ENCODE data around the gene ERGIC3. TPM values are rescaled to one million over a fixed set of nuclear protein-coding genes. Genes with fewer than 3 reads are reported as not detected.

The ERGIC3 gene
- total RNA-seq (ENCODE audit: low replicate concordance): 358 and 938 TPM in 2 replicates

GRCh38 chr20:35541783-35542662 lies at the start of gene ERGIC3:
TSS of gene ERGIC3 (plus strand) at chr20:35542078. CDS start at chr20:35542098, 20 bp downstream.

GRCh38 chr20:35529552-35529951 lies 12.3 kb upstream of the ERGIC3 start, which contains the start of gene C20orf173:
TSS of gene C20orf173 (minus strand) at chr20:35529652. CDS start at chr20:35529373, 279 bp downstream.

Other genes with a start within 250 kb of the ERGIC3 start
- not detected in 2 replicates for gene FAM83C, start 249.7 kb upstream of the ERGIC3 start, total RNA-seq (ENCODE audit: low replicate concordance)
- gene UQCC1, start 130.1 kb upstream of the ERGIC3 start, total RNA-seq (ENCODE audit: low replicate concordance): 25.5 and 34.3 TPM in 2 replicates
- gene GDF5, start 103.8 kb upstream of the ERGIC3 start, total RNA-seq (ENCODE audit: low replicate concordance): 1.8 and 12.8 TPM in 2 replicates
- 16.4 and 38.3 TPM in 2 replicates for gene CEP250, start 86.5 kb upstream of the ERGIC3 start, total RNA-seq (ENCODE audit: low replicate concordance)
- not detected in 2 replicates for gene C20orf173, start 12.4 kb upstream of the ERGIC3 start, total RNA-seq (ENCODE audit: low replicate concordance)
- gene SPAG4, start 73.8 kb downstream of the ERGIC3 start, total RNA-seq (ENCODE audit: low replicate concordance): 3.5 and 17.3 TPM in 2 replicates
- 160 and 220 TPM in 2 replicates for gene CPNE1, start 122.8 kb downstream of the ERGIC3 start, total RNA-seq (ENCODE audit: low replicate concordance)
- gene RBM12, start 122.8 kb downstream of the ERGIC3 start, total RNA-seq (ENCODE audit: low replicate concordance): 15.6 and 30.8 TPM in 2 replicates
- gene NFS1, start 157.3 kb downstream of the ERGIC3 start, total RNA-seq (ENCODE audit: low replicate concordance): 17.8 and 21.7 TPM in 2 replicates
- 254 and 437 TPM in 2 replicates for gene ROMO1, start 157.3 kb downstream of the ERGIC3 start, total RNA-seq (ENCODE audit: low replicate concordance)
- 279 and 325 TPM in 2 replicates for gene RBM39, start 200.2 kb downstream of the ERGIC3 start, total RNA-seq (ENCODE audit: low replicate concordance)
- gene PHF20, start 229.9 kb downstream of the ERGIC3 start, total RNA-seq (ENCODE audit: low replicate concordance): 15.8 and 19.1 TPM in 2 replicates

Measured in smooth muscle cell of the coronary artery (primary cell).